Measurements from ENCODE around the gene DBNDD1. TPM values are rescaled to one million over a fixed set of nuclear protein-coding genes. Genes with fewer than 3 reads are reported as not detected.

The DBNDD1 gene
- total and polyA plus RNA-seq, 10 of the 15 experiments (the other 5 are each of a cell fraction or from before 2014, with no cell fraction given), result 0.06 to 4.6 (median 0.55) TPM

- no peak overlapping the region for H3K4me3 ChIP-seq
- in situ Hi-C loops (cut with MboI) (no loop called here), intact Hi-C loops (cut with micrococcal nuclease; ENCODE audit: unreplicated experiment) (no loop called here)
- ChIA-PET CTCF (no interaction called here), RAD21 (ENCODE audit: unreplicated experiment) (no interaction called here), SMC1A (ENCODE audit: uncharacterized antibody, unreplicated experiment) (no interaction called here), POLR2A (no interaction called here)
- H3K27ac ChIP-seq (ENCODE audit: control insufficient read depth, insufficient read depth), result no peak overlapping the region
- 100% methylated on average over 4 of the region's 4 CpGs for WGBS (ENCODE audit: insufficient coverage, insufficient replicate concordance, low lambda C conversion rate, missing lambda C conversion rate)
- DNase-seq (ENCODE audit: low read depth, low spot score), result no peak
- no peaks in the 10 kb centered on the region for H3K4me1 ChIP-seq (ENCODE audit: control insufficient read depth, insufficient read depth, low read length)
- H3K79me2 ChIP-seq (ENCODE audit: control insufficient read depth, insufficient read depth, low read length), result no peaks in the 10 kb centered on the region
- FAIRE-seq, result no peak
- H3K36me3 ChIP-seq (ENCODE audit: control insufficient read depth in 2 of 2, insufficient read depth in 2 of 2, low read length in 1 of 2), result peaks cover 25 to 33% of the 10 kb centered on the region in 2 experiments
- no peak overlapping the region for H3K4me2 ChIP-seq (ENCODE audit: control insufficient read depth, insufficient read depth)
- no peaks in the 10 kb centered on the region for H4K20me1 ChIP-seq (ENCODE audit: control insufficient read depth, insufficient read depth)
- peaks cover 21% of the 10 kb centered on the region for H3K9me3 ChIP-seq (replicated peaks; ENCODE audit: control insufficient read depth, insufficient read depth, low read length)
- ATAC-seq, result no peak
- TF ChIP-seq NBN (IDR thresholded peaks at IDR 0.05), result no peak
- TF ChIP-seq ESRRA (IDR thresholded peaks at IDR 0.05; ENCODE audit: low read length), result no peak
- no peak for TF ChIP-seq CBFB (IDR thresholded peaks at IDR 0.05; ENCODE audit: low read depth)
- TF ChIP-seq HDAC6 (IDR thresholded peaks at IDR 0.05; ENCODE audit: unreplicated experiment), result no peak
- TF ChIP-seq E2F4 (IDR thresholded peaks at IDR 0.05; ENCODE audit: low read depth, low read length), result no peak
- no peak for TF ChIP-seq ASH2L (IDR thresholded peaks at IDR 0.05; ENCODE audit: borderline replicate concordance, low read depth)
- TF ChIP-seq POLR2AphosphoS2 (IDR thresholded peaks at IDR 0.05; ENCODE audit: low read depth, low read length), result no peak
- no peak for TF ChIP-seq RCOR1 (conservative IDR thresholded peaks at IDR 0.05; ENCODE audit: low read depth, low read length)
- no peak for TF ChIP-seq PAX8 (IDR thresholded peaks at IDR 0.05)
- TF ChIP-seq CHD1 (IDR thresholded peaks at IDR 0.05; ENCODE audit: low read depth, low read length), result no peak
- TF ChIP-seq POLR2AphosphoS5 (IDR thresholded peaks at IDR 0.05; ENCODE audit: low read length), result no peak
- TF ChIP-seq RUNX3 (IDR thresholded peaks at IDR 0.05; ENCODE audit: low read length), result no peak
- TF ChIP-seq RFX5 (IDR thresholded peaks at IDR 0.05; ENCODE audit: low read depth, low read length), result no peak
- TF ChIP-seq MEF2A (IDR thresholded peaks at IDR 0.05; ENCODE audit: insufficient read depth, low read depth, low read length), result no peak
- no peak for TF ChIP-seq BACH1 (IDR thresholded peaks at IDR 0.05; ENCODE audit: borderline replicate concordance)
- TF ChIP-seq KAT2A (conservative IDR thresholded peaks at IDR 0.05; ENCODE audit: control insufficient read depth, low read depth, low read length), result no peak
- no peak for TF ChIP-seq GATAD2B (conservative IDR thresholded peaks at IDR 0.05; ENCODE audit: low read depth)
- TF ChIP-seq RELB (IDR thresholded peaks at IDR 0.05; ENCODE audit: low read depth), result no peak
- BruUV-seq (replicated peaks), result no TSS peak
- no peak overlapping the region for H3K9ac ChIP-seq (ENCODE audit: control insufficient read depth, insufficient read depth, low read length)
- no peak overlapping the region for H2AFZ ChIP-seq (ENCODE audit: control insufficient read depth, low read depth, low read length)
- no peaks in the 10 kb centered on the region for H3K27me3 ChIP-seq (replicated peaks in 1 of 2; ENCODE audit: control insufficient read depth in 2 of 2, insufficient read depth in 2 of 2, low read length in 1 of 2)
Observed at GRCh38 chr16:89993377-89993776, 25.9 kb downstream of the DBNDD1 start.
